Fibroblast of lung (primary cell): ENCODE data around the gene AFAP1. TPM values are rescaled to one million over a fixed set of nuclear protein-coding genes. Genes with fewer than 3 reads are reported as not detected.
"Not testable (repeated sequence)": the region's sequence is repeated elsewhere in the genome, so short reads cannot be mapped to it uniquely, and the experiment has no call there.

Experiments used
- DNase-seq, 2 donors: peaks; one replicate each; pipeline versions ENCODE4 v3.0.0 to v3.0.0-alpha.2; 2010; ENCODE audit warnings: low read depth in 2 of 2
- H2AFZ ChIP-seq: 2 replicates; pipeline ENCODE4 v1.5.1; 2012; ENCODE audit warnings: low read length, control low read depth, inconsistent platforms
- H3K27ac ChIP-seq: 2 replicates; pipeline ENCODE4 v1.5.1; 2011; ENCODE audit warnings: low read length, control low read depth; ENCODE audit not compliant: insufficient read depth
- H3K27me3 ChIP-seq: 2 replicates; pipeline ENCODE4 v1.5.1; 2011; ENCODE audit warnings: mild to moderate bottlenecking, low read length; ENCODE audit not compliant: control insufficient read depth, insufficient read depth
- H3K36me3 ChIP-seq: 2 replicates; pipeline ENCODE4 v1.5.1; 2011; ENCODE audit warnings: low read length; ENCODE audit not compliant: control insufficient read depth, insufficient read depth
- H3K4me1 ChIP-seq: 2 replicates; pipeline ENCODE4 v1.5.1; 2011; ENCODE audit warnings: low read length; ENCODE audit not compliant: control insufficient read depth, insufficient read depth; ENCODE audit errors: extremely low read depth
- H3K4me2 ChIP-seq: 2 replicates; pipeline ENCODE4 v1.5.1; 2011; ENCODE audit warnings: low read length, control low read depth; ENCODE audit not compliant: insufficient read depth; ENCODE audit errors: extremely low read depth
- H3K4me3 ChIP-seq, 4 experiments: fragments of 200-600 bp in 1 of 4; sonication (generic) in 1 of 4; replicated peaks in 1 of 4; 2 replicates each; pipeline ENCODE4 v1.5.1; 2011 to 2016; ENCODE audit warnings: low read length in 4 of 4, low read depth in 3 of 4, mild to moderate bottlenecking in 3 of 4, control low read depth in 2 of 4, inconsistent platforms in 1 of 4, mixed read lengths in 1 of 4; ENCODE audit not compliant: insufficient read depth in 1 of 4; ENCODE audit errors: control extremely low read depth in 1 of 4
- H3K79me2 ChIP-seq: 2 replicates; pipeline ENCODE4 v1.5.1; 2012; ENCODE audit warnings: mild to moderate bottlenecking, low read length, inconsistent platforms; ENCODE audit not compliant: control insufficient read depth, insufficient read depth
- H3K9ac ChIP-seq: 2 replicates; pipeline ENCODE4 v1.5.1; 2011; ENCODE audit warnings: mild to moderate bottlenecking, low read length, control low read depth; ENCODE audit not compliant: insufficient read depth
- H3K9me3 ChIP-seq: 2 replicates; pipeline ENCODE4 v1.5.1; 2012; ENCODE audit warnings: low read depth, low read length; ENCODE audit not compliant: control insufficient read depth, insufficient read depth
- H4K20me1 ChIP-seq: 2 replicates; pipeline ENCODE4 v1.5.1; 2011; ENCODE audit warnings: low read length; ENCODE audit not compliant: control insufficient read depth, insufficient read depth; ENCODE audit errors: extremely low read depth
- EZH2 ChIP-seq: IDR thresholded peaks from 2 replicates; pipeline ENCODE4 v1.5.1; 2012; ENCODE audit warnings: low read length, control low read depth, mild to moderate bottlenecking; ENCODE audit errors: missing control alignments
- polyA plus RNA-seq, 2 donors: library from polyadenylated mRNA; depleted of rRNA in 1 of 2; stranded (reverse) in 1 of 2; unstranded in 1 of 2; fragments of >200 nt; gene quantifications; 2 replicates each; pipeline ENCODE4 v1.2.1, GENCODE V29; 2011 to 2012; ENCODE audit warnings: missing spikeins in 1 of 2
- total RNA-seq: library from RNA; depleted of rRNA; stranded (reverse); fragments of >200 nt; gene quantifications from 2 replicates; pipeline ENCODE4 v1.2.1, GENCODE V29; 2014
- TF ChIP-seq, protein P1 (sequence below), 2 donors: IDR thresholded peaks in 1 of 2; conservative IDR thresholded peaks in 1 of 2; 1 replicate in 1 of 2; 2 replicates in 1 of 2; pipeline ENCODE4 v1.5.1; 2011 to 2012; ENCODE audit warnings: low read length in 2 of 2, control low read depth in 1 of 2, inconsistent platforms in 1 of 2, low read depth in 1 of 2, mild to moderate bottlenecking in 1 of 2

The AFAP1 gene
- total and polyA plus RNA-seq, 2 donors (not counting 1 experiment from before 2014, with no cell fraction given): 21.8 to 30.1 TPM

DNA sequence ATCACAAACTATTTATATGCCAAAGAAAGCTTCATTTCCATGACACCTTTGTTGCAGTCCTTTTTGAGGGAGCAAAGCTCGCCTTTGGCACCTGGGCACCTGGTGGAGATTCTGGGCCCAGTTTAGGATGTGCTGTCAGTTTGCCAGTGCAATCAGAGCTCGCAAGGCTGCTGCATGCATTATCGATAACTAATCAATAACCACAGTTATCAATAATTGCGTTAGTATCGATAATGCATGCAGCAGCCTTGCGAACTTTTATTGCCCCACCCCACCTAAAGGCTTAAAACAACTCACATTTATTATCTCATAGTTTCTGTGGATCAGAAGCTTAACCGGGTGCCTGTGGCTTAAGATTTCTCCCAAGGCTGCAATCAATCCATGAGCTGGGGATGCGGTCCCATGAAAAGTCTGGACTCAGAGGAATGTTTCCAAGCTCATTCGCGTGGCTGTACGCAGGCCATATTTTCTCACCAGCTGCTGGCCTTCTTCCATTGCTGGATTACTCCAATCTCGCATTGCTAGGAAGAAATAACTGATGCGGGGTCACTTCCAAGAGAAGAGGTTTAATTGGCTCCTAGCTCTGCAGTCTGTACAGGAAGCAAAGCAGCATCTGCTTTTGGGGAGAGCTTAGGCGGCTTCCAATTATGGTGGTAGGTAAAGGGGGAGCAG lies 6.2 kb upstream of the AFAP1 start:
- Histone ChIP-seq H3K27me3 (no peaks in the 10 kb centered on the region), H3K4me3 (no peak overlapping the region), H2AFZ (no peak overlapping the region), H3K4me2 (no peak overlapping the region), H3K36me3 (no peaks in the 10 kb centered on the region), H3K9me3 (no peaks in the 10 kb centered on the region), H3K9ac (no peak overlapping the region), H3K79me2 (no peaks in the 10 kb centered on the region), H3K27ac (no peak overlapping the region), H4K20me1 (no peaks in the 10 kb centered on the region), H3K4me1 (no peaks in the 10 kb centered on the region)
- TF ChIP-seq, protein P1, sequence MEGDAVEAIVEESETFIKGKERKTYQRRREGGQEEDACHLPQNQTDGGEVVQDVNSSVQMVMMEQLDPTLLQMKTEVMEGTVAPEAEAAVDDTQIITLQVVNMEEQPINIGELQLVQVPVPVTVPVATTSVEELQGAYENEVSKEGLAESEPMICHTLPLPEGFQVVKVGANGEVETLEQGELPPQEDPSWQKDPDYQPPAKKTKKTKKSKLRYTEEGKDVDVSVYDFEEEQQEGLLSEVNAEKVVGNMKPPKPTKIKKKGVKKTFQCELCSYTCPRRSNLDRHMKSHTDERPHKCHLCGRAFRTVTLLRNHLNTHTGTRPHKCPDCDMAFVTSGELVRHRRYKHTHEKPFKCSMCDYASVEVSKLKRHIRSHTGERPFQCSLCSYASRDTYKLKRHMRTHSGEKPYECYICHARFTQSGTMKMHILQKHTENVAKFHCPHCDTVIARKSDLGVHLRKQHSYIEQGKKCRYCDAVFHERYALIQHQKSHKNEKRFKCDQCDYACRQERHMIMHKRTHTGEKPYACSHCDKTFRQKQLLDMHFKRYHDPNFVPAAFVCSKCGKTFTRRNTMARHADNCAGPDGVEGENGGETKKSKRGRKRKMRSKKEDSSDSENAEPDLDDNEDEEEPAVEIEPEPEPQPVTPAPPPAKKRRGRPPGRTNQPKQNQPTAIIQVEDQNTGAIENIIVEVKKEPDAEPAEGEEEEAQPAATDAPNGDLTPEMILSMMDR (conservative IDR thresholded peaks at IDR 0.05 in 1 of 2, IDR thresholded peaks at IDR 0.05 in 1 of 2; ENCODE audit: low read depth in 1 of 2, low read length in 2 of 2): no peak
- no peak for TF ChIP-seq EZH2
- DNase-seq: peak in 1 of 2 donors; percentile 47

DNA sequence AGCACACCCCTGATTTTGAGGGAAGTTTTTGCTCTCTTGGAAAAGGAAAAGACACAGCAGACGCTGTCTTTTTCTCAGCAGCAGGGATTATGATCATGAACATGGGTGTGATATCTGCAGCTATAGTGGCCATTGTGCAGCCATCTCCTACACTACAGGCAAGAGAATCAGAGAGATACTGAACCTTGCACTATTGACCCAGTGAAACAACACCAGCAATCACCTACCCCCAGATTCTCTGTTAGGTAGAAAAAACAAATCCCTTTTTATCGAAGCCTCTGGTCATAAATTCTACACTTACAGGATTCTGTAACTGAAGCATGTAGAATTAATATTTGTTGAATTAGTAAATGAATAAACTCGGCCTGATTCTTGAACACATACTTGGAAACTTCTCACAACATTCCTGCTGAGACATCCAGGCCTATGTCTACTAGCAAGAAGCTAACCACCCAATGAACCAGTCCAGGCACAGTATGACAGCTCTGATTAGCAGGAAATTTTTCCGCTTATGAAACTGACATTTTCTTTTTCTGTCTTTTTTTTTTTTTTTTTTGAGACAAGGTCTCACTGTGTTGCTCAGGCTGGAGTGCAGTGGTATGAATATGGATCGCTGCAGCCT lies 5.0 kb upstream of the AFAP1 start:
- Histone ChIP-seq H3K9me3 (no peaks in the 10 kb centered on the region), H3K27ac (no peak overlapping the region), H3K79me2 (no peaks in the 10 kb centered on the region), H3K9ac (no peak overlapping the region), H2AFZ (no peak overlapping the region), H3K4me3 (no peak overlapping the region), H3K27me3 (no peaks in the 10 kb centered on the region), H3K4me1 (no peaks in the 10 kb centered on the region), H3K4me2 (no peak overlapping the region), H3K36me3 (no peaks in the 10 kb centered on the region), H4K20me1 (no peaks in the 10 kb centered on the region)
- no peak for TF ChIP-seq EZH2
- TF ChIP-seq, protein P1 (conservative IDR thresholded peaks at IDR 0.05 in 1 of 2, IDR thresholded peaks at IDR 0.05 in 1 of 2; ENCODE audit: low read depth in 1 of 2, low read length in 2 of 2): no peak
- DNase-seq: peak in 1 of 2 donors; percentile 46

DNA sequence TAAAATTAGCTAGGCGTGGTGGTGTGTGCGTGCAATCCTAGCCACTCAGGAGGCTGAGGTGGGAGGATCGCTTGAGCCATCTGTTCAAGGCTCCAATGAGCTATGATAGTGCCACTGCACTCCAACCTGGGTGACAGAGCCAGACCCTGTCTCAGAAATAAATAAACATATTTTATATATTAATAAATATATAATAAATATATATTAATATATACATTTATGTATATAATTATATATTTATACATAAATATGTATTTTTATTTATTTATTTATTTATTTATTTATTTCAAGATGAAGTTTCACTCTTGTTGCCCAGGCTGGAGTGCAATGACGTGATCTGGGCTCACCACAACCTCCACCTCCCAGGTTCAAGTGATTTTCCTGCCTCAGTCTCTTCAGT lies 4.0 kb upstream of the AFAP1 start:
- not testable (repeated sequence) for H3K4me1 ChIP-seq, H2AFZ ChIP-seq, H3K27ac ChIP-seq, H3K36me3 ChIP-seq, H3K4me2 ChIP-seq, H3K79me2 ChIP-seq, H3K9me3 ChIP-seq, H3K27me3 ChIP-seq, H4K20me1 ChIP-seq, H3K9ac ChIP-seq, DNase-seq, H3K4me3 ChIP-seq
